Right lung (tissue), 5 donors: Measurements from ENCODE around the gene BUD23. TPM values are rescaled to one million over a fixed set of nuclear protein-coding genes. Genes with fewer than 3 reads are reported as not detected.
"Not testable (repeated sequence)": the region's sequence is repeated elsewhere in the genome, so short reads cannot be mapped to it uniquely, and the experiment has no call there.

Source experiments
- DNase-seq, 2 donors: peaks; one replicate each; pipeline ENCODE4 v3.0.0-alpha.2; 2013
- polyA plus RNA-seq, 5 donors: library from polyadenylated mRNA; unstranded; fragments of 120-200 nt; gene quantifications; one replicate each; pipeline versions ENCODE4 v1.2.1 to v1.2.3, GENCODE V29; 2013; ENCODE audit warnings: inconsistent platforms in 1 of 5, low replicate concordance in 1 of 5; ENCODE audit not compliant: insufficient read length in 5 of 5, insufficient read depth in 1 of 5

The BUD23 gene
- polyA plus RNA-seq, 5 donors: 69.3 to 99.6 (median 83.6) TPM

DNA sequence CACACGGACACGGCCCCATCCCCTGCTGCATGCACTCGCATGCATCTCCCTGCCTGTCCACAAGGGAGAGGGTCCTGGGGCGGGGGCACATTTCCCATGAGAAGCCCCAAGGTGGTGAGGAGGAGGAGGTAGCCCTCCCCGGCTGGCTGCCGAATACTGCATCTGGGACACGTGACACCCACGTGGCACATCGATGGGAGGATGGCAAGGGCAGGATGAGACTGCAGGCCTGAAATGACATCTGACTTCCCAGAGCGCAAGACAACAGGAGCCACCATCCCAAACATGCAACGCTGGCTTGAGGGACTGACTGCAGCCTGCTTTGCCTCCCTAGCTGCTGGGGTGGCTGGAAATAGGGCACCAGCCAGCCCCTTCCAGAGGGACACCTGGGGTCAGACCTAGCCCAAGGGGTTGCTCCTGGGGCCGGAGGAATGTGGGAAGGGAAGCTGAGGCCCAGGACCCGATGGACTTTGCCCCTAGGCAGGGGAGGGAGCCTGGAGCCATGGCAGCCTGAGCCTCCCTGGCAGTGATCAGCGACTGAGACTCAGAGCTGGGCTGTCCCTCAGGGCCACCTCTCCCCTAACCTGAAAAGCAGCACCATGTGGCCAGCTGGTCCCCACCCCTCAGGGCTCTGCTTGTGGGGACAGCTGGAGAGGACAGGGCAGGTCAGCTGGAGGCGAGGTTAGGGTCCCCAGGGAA, 16.1 kb downstream of the BUD23 start:
- no peak for DNase-seq

DNA sequence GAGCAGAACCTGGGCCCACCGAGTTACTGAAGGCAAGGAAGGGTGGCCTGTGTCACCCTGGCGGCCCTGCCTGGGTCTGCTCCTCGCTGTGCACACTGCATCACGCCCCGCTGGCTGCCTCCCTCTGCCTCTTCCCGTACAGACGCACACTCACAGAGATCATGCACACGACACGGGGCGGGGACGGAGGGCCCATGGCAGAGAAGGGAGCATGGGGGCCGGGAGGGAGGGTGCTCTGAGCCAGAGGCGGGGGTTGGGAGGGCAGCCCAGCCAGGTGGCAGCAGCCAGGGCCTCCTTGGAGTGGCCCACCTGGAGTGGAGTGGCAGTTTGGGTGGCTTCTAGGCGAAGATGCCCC, 16.6 kb downstream of the BUD23 start:
- no peak for DNase-seq

DNA sequence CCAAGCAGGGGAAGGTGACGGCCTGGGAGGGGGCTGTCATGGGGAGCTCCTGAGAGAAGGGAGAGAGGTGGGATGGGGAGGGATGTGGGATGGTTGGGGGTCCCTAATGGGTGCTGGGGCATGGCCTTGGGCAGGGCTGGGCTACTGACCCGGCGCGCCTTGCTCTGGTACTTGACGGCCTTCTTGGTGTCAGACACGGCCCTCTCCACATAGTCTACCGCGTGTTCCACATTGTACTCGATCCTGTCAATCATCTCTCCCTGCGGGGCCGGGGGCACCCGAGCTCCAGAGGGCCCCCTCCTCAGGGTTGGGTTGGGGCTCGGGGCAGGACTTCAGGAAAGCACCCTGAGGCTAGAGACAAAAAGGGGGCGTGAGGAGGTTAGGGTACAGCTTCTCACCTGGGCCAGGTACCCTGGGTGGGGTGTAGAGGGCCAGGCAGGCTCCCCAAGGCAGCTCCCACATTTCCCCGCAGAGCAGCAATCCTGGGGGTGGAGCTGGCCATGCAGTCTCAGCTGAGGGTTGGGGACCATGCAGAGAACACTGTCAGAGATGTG, 17.3 kb downstream of the BUD23 start:
- DNase-seq: no peak

DNA sequence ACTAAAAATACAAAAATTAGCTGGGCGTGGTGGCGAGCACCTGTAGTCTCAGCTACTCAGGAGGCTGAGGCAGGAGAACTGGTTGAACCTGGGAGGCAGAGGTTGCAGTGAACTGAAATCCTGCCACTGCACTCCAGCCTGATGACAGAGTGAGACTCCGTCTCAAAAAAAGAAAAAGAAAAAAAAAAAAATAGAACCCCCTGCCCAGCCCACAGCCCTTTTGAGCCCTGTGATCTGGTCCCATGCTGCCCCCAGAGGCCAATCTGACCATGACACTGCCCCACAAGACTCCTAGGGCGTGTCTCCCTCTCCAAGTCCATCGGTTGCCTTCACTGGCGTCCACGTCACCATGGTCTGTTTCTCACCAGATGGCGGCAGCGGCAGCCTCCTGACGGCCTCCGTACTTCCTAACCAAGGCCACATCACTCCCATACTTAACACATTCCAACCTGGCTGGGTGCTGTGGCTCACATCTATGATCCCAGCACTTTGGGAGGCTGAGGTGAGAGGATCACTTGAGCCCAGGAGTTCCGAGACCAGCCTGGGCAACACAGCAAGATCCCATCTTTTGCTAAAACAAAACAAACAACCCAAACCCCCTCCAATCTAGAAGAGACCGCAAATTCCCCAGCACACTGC, 18.1 kb downstream of the BUD23 start:
- DNase-seq: no peak

DNA sequence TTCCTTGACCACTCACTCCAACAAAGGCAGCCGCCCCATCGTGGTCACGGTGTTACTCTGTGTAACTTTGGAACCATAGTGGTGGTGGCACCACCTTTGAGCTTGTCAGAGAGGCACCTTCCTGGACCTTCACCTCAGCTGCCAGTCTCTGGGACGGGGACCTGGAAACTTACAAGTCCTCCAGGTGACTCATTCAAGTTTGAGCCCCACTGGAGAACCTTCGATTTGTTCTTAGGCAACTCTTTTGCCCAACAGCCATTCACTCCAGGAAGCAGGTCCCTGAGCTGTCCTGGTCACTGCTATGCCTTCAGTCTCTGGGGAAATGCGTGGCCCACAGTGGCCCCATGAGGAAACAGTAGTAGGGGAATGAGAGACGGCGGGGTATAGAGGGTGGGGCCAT, 18.8 kb downstream of the BUD23 start:
- DNase-seq: no peak

DNA sequence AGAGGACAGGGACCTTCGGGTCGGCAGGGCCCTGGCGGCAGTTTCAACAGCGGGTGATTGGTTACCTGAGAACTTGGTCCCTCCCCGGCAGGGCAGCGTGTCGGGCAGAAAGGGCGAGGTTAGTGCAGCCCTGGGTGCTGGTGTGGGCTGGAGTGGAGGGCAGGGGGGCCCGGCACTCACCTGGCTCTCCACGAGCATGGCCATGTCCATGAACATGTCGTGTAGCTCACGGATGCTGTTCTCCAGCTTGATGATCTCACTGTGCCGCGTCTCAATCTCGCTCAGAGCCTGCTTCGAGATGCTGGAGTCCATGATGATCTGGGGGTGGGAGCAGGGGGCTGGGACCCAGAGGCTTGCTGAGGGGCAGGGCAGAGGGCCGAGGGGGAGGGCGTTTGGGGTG, 19.3 kb downstream of the BUD23 start:
- DNase-seq: no peak

DNA sequence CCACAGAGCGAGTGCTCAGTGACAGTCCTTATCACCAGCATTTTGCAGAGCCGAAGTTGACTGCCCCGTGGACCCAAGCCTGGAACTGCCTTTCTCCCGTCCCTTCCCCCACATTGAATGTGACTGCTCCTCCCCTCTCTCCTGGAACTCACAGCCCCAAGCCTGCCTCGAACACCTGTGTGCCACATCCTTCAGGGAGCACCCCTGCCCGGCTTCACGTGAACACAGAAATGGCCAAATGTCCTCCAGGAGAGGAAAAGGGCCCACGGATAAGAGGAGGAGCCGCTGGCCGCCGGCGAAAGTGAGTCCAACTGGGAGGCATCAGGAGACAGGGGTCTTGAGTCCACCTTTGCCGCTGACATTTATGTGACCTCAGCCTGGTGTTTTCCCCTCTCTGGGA, 19.8 kb downstream of the BUD23 start:
- no peak for DNase-seq

DNA sequence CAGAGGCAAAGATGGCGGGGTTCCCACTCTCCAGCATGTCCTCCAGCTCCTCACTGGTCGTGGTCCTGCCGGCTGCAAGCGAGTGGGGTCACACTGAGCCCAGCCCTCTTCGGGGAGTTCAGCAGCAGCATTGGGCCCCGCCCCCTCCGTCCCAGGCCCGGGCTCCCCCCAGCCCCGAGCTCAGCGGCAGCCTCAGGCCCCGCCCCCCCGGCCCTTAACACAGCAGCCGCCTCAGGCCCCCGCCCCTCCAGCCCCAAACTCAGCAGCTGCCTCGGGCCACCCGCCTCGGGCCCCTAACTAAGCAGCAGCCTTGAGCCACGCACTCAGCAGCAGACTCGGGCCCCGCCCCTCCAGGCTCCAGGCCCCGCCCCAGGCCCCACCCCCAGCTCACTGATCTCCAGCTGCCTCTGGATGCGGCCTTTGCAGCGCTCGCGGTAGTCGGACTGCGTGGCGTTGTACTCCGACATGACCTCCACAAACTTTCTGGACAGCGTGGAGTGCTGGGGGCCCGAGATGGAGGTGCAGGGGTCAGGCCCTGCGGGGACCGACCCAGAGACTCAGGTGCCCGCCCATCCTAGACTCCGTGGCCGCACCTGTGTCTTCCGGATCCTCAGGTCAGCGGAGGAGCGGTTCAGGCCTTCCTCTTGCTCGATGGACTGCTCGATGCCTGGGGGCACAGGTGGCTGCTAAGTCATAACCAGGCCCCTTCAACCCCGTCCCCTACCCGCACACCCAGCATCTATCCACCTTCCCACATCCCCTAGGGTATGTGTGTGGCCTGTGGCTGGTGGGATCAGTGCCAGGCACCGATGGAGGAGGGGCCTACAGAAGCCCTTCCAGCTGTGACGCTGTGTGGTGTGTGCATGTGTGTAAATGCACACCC, 20.6 kb downstream of the BUD23 start:
- no peak for DNase-seq

DNA sequence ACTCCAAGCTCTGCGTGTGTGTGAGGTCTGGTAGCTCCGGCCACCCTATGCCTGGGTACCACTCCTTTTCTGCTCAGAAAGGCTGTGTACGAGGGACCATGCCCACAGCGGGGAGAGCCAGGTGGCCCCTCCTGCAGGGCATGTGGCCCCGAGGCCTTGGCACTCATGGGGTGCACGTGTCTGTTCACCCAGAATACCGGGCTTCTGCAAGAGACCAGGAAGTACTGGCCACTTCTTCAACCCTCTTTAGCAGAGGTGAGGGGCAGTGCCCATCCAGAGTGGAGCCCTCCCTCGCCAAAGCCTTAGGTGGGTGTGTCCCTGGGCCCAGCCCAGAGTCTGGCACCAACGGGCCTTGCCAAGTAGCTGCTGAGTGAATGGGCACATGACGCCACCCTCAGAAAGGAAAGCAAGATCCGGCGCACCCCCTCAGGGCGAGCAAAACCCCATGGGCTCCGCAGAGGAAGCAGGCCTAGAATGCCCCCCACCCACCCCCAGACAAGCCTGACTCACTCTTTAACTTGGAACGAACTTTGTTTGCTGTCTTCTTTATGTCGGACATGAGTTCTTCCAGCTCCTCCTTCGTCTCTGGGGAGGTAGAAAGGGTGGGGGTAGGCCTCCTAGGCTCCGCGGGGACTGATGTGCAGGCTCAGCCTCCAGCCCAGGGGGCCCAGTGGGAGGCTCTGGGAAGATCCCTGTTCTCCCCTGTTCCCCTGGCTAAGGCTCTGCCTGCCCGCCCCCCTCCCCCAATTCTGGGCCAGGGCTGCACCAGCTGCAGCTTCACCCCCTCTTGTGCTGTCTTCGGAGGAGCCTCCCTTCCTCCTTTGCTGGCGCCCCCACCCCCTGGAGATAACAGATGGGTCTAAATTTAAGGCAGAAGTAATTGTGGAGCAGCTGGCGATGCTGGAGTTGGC, 21.5 kb downstream of the BUD23 start:
- DNase-seq: no peak

DNA sequence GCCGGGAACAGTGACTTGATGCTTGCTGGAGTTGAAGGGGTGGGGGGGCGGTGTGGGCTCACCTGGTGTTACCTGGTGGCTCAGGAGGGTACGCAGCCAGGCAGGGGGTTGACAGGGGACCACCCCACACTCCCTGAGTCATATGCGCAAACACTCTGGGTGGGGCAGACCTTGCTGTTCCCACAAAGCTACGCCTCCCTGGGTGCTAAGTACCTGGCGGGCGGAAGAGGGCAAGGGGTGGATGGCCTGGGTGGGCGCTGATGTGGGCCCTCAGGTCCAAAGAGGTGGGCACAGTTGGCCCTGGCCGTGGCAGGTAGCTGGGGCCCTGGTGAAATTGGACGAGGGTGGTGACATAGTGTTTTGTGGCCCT, 22.1 kb downstream of the BUD23 start:
- no peak for DNase-seq

DNA sequence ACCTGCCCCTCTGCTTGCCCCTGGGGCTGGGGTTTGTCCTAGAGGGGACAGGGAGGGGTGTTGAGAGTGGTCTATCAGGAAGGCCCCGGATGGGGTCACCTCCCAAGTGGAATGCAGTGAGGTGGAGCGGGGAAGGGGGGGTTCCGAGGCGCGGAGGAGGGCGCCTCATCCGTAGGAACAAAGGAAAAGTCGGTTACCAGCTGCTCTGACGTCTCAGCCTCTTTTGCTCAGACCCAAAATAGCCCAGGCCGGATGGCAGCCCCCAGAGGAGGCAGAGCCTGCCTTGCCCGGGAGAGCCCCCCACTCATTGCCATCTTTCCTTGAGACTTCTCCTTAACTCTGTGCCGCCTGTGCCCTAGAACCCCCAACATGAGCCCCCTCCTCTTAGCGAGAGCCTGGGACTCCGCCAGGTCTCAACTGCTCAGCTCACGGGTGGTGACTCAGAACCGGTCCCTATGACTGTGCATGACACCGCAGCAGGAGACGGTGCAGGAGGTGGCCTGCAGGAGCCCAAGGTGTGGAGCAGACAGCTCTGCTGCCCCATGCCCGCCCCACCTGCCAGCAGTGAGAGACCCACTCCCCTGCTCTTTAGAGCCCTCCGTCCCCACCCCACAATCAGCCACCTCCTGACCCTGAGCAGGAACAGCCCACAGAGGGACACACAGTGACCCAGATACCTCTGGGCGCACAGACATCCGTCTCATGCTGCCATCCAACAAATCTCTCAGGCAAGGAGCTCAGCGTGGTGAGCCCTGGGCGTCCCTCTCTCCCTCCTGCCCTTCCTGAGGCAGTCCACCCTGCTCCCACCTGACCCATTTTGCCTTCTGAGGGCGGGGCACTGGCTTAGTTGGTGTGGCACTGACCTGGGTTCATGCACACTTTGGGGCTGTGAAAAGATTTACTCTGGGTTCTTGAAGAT, 23.0 kb downstream of the BUD23 start:
- DNase-seq: no peak

DNA sequence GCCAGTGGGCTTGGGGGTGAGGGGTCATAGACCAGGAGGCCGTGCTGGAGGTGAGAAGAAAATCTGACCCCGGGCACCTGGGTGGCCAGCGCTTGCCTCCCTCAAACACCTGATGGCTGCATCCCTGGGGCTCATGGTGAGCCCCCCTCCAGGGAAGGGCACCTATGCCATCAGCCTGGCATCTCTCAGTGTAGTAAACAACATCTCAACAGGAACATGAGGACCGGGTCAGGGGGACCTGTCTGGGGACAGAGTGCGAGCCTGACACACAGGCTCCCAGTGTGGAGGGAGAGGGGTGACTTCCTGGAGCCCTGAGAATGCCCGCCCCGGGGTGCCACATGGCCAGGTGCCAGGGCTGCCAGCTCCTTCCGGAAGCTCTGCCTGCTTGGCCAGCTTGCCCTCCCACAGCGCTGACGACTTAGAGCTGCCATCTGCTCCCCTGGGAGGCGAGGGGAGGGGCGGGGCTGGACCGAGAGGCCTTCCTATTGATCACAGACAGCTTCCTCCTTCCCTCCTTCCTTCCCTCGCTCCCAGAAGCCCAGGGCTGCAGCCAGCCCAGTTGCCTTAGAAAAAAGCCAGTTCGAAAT, 23.7 kb downstream of the BUD23 start:
- no peak for DNase-seq

DNA sequence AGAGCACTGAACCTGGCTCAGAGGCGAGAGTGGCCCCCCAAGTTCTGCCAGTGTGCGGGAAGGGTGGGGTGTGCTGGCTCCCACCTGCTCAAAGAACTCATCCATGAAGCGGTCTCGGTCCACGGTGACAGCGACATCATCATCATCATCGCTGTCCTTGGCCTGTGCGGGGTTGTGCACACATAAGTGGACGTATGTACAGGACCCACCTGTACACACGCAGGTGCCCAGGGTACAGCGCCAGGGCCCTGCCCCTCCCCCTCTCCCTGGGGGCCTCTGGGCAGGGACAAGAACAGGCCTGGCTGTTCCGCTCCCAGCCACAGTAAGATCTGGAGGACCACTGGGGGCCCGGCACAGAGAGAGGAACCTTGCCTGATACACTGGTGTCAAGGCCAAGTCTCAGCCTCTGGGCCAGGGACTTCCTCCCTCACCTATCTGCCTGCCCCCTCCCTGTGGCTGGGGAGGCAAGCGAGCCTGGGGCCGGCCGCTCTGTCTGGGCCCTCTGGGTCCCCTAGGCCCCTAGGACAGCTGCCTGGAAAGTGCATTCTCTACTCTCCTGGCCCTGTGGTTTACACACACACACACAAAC, 25.7 kb downstream of the BUD23 start:
- DNase-seq: no peak

DNA sequence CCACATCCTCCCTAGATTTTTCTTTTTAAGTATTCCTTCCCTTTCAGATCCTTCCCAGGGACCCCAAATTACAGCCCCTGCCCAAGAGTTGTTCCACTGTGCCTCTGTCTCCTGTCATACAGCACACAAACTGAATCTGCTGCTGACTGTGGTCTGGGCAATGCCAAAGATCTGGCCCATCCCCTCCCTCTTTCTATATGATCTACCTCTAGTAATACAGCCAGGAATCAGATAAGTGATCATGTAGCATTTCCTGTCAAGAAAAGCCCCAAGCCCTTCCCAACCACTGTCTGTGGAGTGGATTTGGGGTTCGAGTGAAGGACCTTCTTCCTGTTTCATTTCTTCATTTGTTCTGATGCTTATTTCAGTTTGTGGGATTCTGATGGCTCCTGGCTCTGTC, 29.4 kb downstream of the BUD23 start:
- DNase-seq: no peak

DNA sequence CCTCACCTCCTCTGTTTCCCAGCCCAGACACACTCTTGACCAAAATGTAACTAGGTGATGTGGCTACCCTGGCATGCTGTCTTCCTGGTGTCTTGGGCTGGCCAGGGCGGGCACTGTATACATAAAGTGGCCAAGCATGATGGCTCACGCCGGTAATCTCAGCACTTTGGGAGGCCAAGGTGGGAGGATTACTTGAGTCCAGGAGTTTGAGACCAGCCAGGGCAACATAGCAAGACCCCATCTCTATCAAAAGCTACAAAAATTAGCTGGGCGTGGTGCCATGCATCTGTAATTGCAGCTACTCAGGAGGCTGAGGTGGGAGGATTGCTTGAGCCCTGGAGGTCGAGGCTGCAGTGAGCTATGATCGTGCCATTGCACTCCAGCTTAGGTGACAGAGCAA, 29.9 kb downstream of the BUD23 start:
- not testable (repeated sequence) for DNase-seq

DNA sequence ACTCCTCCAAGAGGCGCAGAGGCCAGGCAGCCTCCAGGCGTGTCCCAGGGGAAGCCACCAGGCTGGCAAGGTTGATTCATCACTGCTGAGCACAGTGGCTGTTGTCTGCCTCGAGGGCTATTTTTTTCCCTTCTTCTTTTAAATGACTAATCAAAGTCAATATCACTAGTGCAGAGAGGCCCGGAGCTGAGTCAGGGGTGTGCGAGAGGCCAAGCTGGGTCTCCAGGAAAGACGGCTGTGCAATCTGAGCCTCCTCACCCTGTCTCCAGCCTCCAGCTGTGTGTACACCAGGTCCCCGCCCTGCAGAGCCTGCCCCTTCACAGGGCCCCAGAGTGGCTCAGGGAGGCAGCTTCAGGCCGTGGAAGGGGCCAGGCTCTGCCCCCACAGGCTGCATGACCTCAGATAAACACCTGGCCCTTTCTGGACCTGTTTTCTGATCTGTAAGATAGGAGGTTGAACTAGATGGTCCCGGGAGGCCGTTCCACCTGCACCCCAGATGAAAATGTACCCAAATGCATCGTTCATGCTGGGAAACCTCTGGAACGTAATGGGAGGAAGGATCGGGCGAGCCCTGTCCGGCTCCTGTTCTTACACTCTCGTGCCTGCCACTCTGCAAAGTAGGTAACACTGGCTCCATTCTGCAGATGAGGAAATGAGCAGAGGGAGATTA, 32.4 kb downstream of the BUD23 start:
- DNase-seq: no peak

DNA sequence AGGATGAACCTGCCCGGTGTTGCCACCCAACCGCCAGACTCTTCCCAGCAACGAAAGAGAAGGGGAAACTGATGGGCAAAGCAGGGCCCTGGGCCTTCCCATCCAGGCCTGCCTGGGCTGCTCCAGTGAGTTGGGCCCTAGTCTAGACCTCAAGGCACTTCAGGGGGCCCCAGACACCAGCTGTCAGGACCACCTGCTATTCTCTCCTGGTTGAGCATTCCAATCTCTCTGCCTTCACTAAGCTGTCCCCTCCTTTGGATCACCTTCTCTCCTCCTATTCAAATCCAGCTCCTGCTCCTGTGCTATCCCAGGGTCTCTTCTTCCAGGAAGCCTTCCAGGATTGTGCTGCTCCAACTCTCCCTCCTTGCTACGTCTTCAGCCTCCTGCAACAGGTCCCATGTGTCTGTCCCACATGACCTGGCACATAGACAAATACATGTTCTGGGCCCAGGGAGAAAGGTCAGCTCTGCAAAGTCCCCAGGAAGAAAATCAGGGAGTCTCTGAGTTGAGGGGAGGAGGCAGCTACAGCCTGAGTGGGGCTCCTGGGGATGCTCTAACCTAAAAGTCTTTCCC, 33.0 kb downstream of the BUD23 start:
- no peak for DNase-seq

DNA sequence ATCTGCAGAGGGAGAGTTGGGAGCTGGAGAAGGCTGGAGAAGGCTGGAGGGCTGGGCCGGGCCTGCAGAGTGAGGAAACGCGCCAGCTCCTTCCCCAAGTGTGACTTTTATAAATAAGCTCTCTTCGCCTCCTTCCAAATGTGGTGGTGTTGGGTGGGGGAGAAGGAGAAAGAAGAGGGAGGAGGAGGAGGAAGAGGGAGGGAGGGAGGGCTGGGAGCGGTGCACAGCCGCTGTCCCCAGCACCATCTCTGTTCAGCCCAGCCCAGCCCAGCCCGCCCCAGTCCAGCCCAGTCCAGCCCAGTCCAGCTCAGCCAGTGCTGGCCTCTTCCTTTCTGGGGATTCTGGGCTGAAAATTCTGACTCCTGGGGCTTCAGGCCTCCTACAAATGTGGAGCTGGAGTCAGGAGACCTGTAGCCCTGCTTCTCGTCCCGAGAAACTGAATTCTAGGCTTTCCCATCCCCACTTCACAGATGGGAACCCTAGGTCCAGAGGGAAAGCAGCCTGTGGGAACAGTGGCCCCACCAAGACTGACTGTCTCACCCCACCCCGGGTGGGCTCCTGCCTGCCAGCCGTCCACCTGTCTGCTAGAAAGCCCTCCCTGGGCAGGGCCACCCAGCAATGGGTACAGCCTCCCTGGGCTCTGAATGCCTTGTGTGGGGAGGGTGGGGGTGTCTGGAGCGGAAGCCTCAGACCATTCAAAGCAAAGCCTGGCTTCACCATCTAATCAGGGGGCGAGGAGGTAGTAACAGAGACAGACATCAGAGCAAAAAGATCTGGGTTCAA, 33.8 kb downstream of the BUD23 start:
- DNase-seq: no peak
